Mucosa of rectum (tissue), 2 donors: ENCODE measurements around the gene NT5C2.
"Not testable (repeated sequence)": the region's sequence is repeated elsewhere in the genome, so short reads cannot be mapped to it uniquely, and the experiment has no call there.

Source experiments
- H3K27ac ChIP-seq, 2 donors: one replicate each; pipeline ENCODE4 v1.7.0; 2013; ENCODE audit warnings: inconsistent platforms in 2 of 2, low read depth in 2 of 2, low read length in 2 of 2
- H3K27me3 ChIP-seq, 2 donors: one replicate each; pipeline ENCODE4 v1.7.0; 2013; ENCODE audit warnings: low read length in 2 of 2; ENCODE audit not compliant: control insufficient read depth in 2 of 2, insufficient read depth in 2 of 2
- H3K36me3 ChIP-seq, 2 donors: one replicate each; pipeline ENCODE4 v1.7.0; 2013; ENCODE audit warnings: low read length in 2 of 2; ENCODE audit not compliant: control insufficient read depth in 2 of 2, insufficient read depth in 2 of 2
- H3K4me1 ChIP-seq, 2 donors: one replicate each; pipeline ENCODE4 v1.7.0; 2013; ENCODE audit warnings: low read length in 2 of 2, mild to moderate bottlenecking in 1 of 2; ENCODE audit not compliant: control insufficient read depth in 2 of 2, insufficient read depth in 2 of 2
- H3K4me3 ChIP-seq, 2 donors: one replicate each; pipeline ENCODE4 v1.7.0; 2013; ENCODE audit warnings: low read length in 2 of 2
- H3K9ac ChIP-seq, 2 donors: one replicate each; pipeline ENCODE4 v1.7.0; 2013; ENCODE audit warnings: low read length in 2 of 2, low read depth in 1 of 2, mild to moderate bottlenecking in 1 of 2
- H3K9me3 ChIP-seq, 2 donors: one replicate each; pipeline ENCODE4 v1.7.0; 2013; ENCODE audit warnings: low read length in 2 of 2; ENCODE audit not compliant: control insufficient read depth in 2 of 2
- donor health status: healthy.
- donor health status: Normal muscosa, but diverticular disease.

The NT5C2 gene

DNA sequence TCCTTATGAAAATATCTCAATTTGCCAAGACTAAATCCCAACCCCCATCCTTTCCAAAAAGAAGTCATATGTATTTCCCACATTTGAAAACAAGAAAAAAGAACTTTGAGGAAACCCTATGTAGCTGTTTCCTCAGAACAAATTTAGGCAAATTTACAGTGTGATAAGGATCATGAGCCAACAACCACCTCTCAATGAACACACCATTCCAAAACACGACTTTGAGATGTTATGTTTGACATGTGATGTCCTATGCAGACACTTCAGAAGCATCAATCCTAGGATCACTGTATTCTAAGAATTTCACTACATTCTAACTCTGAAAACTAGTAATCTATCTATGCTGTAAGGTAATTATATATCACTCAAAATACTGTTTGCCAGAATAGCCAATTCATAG is 62.2 kb downstream of the NT5C2 start:
- no peaks in the 10 kb centered on the region for H3K4me1 ChIP-seq
- H3K27me3 ChIP-seq: no peaks in the 10 kb centered on the region
- no peak overlapping the region for H3K4me3 ChIP-seq
- H3K27ac ChIP-seq: no peak overlapping the region
- H3K9me3 ChIP-seq: no peaks in the 10 kb centered on the region
- H3K36me3 ChIP-seq: peaks cover 3 to 10% of the 10 kb centered on the region in 2 donors
- H3K9ac ChIP-seq: no peak overlapping the region

- not testable (repeated sequence) for H3K4me1 ChIP-seq, H3K9ac ChIP-seq, H3K9me3 ChIP-seq, H3K27ac ChIP-seq, H3K27me3 ChIP-seq, H3K36me3 ChIP-seq, H3K4me3 ChIP-seq
Measured at GRCh38 chr10:103130180-103130579, 62.9 kb downstream of the NT5C2 start.

DNA sequence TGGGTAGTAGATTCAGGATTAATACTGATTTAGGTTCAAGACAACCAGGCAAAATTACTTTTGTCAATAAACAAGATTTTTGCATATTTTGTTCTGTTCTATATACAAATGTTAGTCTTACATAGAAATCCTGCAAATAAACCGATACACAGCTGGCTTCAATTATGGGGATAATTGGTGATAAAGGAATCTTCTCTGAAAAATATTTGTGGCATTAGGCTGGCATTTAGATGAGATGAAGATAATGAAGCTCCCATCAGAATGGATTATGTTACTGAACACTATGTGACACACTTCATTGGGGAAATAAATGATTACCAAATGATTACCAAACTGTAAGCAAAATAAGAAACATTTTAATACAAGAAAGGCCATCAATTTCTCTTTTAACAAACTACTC is 65.8 kb downstream of the NT5C2 start:
- Histone ChIP-seq H3K27ac (no peak overlapping the region), H3K4me3 (no peak overlapping the region), H3K4me1 (no peaks in the 10 kb centered on the region), H3K27me3 (no peaks in the 10 kb centered on the region), H3K9ac (no peak overlapping the region), H3K9me3 (no peaks in the 10 kb centered on the region), H3K36me3 (peaks cover 3 to 5% of the 10 kb centered on the region in 2 donors)

GRCh38 chr10:103125323-103126267 is 67.5 kb downstream of the NT5C2 start:
- H3K27ac ChIP-seq: no peak overlapping the region
- H3K9ac ChIP-seq: no peak overlapping the region
- H3K27me3 ChIP-seq: no peaks in the 10 kb centered on the region
- no peak overlapping the region for H3K4me3 ChIP-seq
- no peaks in the 10 kb centered on the region for H3K4me1 ChIP-seq
- no peaks in the 10 kb centered on the region for H3K9me3 ChIP-seq
- peaks cover 0 to 3% of the 10 kb centered on the region in 2 donors for H3K36me3 ChIP-seq

- Histone ChIP-seq H3K36me3 (peaks cover 0 to 3% of the 10 kb centered on the region in 2 donors), H3K27me3 (no peaks in the 10 kb centered on the region), H3K9me3 (no peaks in the 10 kb centered on the region), H3K27ac (no peak overlapping the region), H3K4me1 (no peaks in the 10 kb centered on the region), H3K9ac (no peak overlapping the region), H3K4me3 (no peak overlapping the region)
Measured at GRCh38 chr10:103124420-103125096, 68.5 kb downstream of the NT5C2 start.

DNA sequence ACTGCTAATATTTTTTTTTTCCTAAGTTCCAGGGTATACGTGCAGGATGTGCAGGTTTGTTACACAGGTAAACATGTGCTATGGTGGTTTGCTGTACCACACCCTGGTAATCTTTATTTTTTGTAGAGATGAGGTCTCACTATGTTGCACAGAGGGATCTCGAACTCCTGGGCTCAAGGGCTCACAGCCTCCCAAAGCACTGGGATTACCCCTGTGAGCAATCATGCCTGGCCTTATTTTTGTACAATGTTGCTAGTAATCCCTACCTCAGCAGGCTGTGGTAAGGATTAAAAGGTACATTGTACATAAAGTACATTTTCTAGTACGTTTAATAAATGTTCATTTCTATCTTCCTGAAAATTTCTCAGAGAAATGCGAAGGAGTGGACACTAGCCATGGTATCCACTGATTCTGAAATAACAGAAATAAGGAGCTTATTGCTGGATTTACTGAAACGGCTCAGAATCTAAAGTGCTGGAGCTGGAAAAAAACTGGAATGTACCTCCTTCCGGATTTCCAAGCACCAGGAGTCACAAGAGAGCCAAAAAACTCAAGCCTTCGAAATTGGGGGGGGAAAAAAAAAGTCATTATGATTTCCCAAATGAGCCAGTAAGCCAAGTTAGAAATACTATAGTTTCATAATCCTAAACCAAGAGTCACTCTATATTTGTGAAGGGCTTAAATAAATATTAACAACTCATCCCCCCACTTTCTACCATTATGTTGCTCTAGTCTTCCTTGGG is 69.6 kb downstream of the NT5C2 start:
- no peaks in the 10 kb centered on the region for H3K27me3 ChIP-seq
- H3K4me3 ChIP-seq: no peak overlapping the region
- no peaks in the 10 kb centered on the region for H3K9me3 ChIP-seq
- no peak overlapping the region for H3K9ac ChIP-seq
- H3K27ac ChIP-seq: no peak overlapping the region
- H3K36me3 ChIP-seq: peaks cover under 1 to 3% of the 10 kb centered on the region in 2 donors
- no peaks in the 10 kb centered on the region for H3K4me1 ChIP-seq

GRCh38 chr10:103120977-103121735 is 71.9 kb downstream of the NT5C2 start:
- no peaks in the 10 kb centered on the region for H3K27me3 ChIP-seq
- peaks cover 0 to 5% of the 10 kb centered on the region in 2 donors for H3K36me3 ChIP-seq
- no peak overlapping the region for H3K27ac ChIP-seq
- H3K4me3 ChIP-seq: no peak overlapping the region
- no peaks in the 10 kb centered on the region for H3K9me3 ChIP-seq
- no peak overlapping the region for H3K9ac ChIP-seq
- H3K4me1 ChIP-seq: no peaks in the 10 kb centered on the region

DNA sequence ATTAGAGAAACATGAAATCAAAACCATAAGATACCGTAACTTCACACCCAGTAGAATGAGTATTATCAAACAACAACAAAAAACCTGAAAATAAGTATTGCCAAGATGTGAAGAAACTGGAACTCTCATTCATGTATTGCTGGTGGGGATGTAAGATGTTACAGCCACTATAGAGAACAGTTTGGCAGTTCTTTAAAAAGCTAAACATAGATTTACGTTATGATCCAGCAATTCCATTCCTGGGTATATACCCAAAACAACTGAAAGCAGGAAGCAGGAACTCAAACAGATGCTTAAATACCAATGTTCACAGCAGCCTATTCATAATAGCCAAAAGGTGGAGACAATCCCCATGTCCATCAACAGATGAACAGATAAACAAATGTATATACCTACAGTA is 72.5 kb downstream of the NT5C2 start:
- H3K27ac ChIP-seq: no peak overlapping the region

DNA sequence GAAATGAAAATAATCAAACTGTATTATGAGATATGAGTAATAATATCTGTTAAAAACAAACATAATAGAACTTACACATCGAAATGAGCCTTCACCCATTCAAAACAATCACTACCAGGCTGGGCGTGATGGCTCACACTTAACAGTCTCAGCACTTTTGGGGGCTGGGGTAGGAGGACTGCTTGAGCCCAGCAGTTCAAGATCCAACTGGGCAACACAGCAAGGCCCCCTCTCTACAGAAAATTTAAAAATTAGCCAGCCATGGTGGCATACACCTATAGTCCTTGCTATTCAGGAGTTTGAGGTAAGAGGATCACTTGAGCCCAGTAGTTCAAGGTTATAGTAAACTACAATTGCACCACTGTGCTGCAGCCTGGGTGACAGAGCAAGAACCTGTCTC is 75.8 kb downstream of the NT5C2 start:
- Histone ChIP-seq H3K4me3 (no peak overlapping the region), H3K9ac (no peak overlapping the region), H3K27me3 (no peaks in the 10 kb centered on the region), H3K27ac (no peak overlapping the region), H3K4me1 (no peaks in the 10 kb centered on the region), H3K36me3 (peaks cover 0 to 5% of the 10 kb centered on the region in 2 donors), H3K9me3 (no peaks in the 10 kb centered on the region)

More for the DNA sequence above, 72.5 kb downstream of the NT5C2 start:
- Histone ChIP-seq H3K4me1 (no peaks in the 10 kb centered on the region), H3K36me3 (peaks cover 0 to 5% of the 10 kb centered on the region in 2 donors), H3K9ac (no peak overlapping the region), H3K9me3 (no peaks in the 10 kb centered on the region), H3K4me3 (no peak overlapping the region), H3K27me3 (no peaks in the 10 kb centered on the region)
